ENCODE measurements around the gene GNB1.
A peak's percentile ranks its signal among the peaks of the same experiment; 100 is the strongest.

The GNB1 gene

DNA sequence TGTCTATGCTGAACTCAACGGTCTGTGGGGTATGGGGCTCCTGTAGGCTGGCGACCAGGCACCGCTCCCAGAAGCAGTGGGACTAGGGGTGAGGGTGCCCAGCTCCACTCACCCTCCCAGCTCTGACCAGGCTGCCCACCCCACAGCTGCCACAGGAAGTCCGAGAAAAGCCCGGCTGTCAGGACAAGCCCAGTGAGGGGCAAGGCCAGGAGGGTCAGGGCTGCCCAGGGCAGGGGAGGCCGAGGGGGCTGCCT lies 31.7 kb upstream of the GNB1 start:
- DNase-seq = no peak

DNA sequence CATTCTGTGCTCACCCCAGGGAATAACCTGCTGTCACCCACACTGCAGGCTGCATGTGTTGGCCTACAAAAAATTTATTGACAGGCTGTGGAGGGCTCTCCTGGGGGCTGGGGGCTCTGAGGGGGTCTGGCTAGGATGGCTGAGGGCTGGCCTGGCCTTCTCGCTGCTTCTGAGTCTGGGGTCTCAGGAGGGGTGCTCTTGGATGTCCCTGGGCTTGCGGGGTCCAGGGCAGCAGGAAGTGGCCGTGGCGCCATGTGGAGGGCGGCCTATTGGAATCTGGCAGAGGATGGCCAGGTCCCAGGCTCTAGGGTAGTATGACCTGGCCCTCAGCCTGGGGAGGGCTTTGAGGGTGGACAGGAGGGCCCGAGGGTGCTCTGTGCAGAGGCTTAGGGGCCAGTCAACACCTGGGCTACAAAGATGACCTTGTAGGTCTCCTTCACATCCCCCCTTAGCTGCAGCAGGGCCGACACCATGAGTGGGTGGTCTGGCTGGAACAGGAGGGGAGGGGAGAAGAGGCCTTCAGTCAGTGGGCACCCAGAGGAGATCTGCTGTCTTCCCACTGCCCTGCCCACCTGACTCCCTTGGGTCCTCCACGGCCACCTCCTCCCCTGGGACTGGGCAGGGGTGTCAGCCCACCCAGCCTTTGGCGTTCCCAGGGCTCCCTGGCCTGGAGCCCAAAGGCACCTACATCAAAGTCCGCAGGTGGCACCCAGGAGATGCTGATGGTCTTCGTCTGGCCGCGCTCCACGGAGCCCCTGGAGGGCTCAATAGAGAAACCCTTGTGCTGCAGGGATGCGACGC lies 31.2 kb upstream of the GNB1 start:
- DNase-seq = no peak

DNA sequence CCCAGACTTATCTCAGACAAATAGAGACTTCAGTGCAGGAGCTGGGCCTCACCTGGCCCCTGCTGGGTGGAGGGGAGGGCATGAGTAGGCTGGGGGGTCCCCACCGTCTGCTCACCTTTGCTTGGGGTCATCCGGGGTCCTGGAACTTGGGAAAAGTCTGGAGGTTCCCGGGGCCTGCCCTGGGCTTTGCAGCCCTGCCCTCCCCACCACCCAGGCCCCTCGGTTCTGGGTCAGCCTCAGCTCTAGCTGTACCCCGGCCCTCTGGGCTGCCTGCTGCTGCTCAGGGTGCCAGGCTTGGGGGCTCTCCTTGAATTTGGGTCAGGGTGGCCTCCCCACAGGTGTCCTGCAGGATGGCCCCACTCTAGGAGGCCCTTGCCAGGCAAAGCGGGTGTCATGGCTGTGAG lies 30.6 kb upstream of the GNB1 start:
- DNase-seq = no peak

DNA sequence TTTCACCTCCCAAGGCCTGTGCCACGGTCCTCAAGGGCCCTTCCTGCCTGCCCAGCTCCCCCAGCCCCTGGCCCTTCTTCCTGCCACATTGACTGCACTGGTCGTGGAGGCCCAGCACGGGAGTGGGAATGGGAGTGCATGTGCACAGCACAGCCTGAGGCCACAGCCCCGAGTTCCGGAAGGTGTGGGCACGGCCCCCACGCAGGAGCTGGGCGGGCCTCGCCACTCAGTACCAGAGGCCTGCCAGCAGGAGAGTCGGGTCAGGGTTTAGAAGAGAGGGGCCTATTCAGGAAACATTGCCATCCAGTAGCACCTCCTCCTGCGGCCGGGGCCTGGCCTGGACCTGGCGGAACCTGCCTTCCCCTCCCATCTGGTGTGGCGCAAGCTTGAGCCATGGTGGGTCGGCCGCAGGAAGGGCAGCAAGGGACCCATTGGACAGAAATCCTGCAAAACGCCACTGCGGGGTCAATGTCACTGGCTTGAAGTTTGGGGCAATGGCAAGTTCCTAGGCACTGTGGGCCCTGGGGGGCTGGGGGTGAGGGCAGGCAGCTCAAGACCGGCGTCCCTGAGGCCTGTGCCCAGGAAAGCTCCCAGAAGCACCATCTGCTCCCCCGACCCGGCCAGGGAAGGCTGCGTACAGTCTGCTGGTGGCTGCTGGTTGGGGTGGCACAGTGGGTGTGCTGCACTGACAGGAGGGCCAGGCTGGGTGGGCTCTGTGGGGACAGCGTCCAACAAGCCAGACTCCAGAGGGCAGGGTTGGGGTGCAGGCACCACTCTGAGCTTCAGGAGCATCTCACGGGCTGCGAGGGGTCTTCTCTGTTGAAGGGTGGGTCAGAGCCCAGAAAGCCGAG lies 29.9 kb upstream of the GNB1 start:
- no peak for DNase-seq

DNA sequence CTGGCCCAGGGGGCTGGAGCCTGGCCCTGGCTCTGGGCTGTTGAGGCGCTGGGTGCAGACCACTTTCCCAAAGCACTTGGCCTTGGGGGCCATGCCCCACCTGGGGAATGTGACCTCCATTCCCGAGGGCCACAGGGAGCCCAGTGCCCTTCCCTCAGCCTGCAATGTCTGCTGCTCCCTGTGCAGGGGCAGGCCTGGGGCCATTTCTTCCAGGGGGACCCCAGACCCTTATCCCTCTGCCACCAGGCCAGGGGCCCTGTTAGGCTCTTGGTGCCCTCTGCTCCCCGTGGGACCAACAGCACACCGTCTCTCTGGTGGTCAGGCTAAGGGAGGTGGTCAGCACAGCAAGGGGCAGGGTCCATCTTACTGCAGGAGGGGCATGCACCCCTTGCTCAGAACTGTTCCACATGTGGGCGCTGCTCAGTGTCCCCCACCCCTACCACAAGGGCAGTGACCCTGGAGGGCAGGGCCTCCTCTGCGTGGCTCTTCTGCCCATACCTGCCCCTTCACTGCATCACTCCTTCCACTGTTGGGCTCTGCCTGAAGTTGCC lies 29.2 kb upstream of the GNB1 start:
- DNase-seq = no peak

DNA sequence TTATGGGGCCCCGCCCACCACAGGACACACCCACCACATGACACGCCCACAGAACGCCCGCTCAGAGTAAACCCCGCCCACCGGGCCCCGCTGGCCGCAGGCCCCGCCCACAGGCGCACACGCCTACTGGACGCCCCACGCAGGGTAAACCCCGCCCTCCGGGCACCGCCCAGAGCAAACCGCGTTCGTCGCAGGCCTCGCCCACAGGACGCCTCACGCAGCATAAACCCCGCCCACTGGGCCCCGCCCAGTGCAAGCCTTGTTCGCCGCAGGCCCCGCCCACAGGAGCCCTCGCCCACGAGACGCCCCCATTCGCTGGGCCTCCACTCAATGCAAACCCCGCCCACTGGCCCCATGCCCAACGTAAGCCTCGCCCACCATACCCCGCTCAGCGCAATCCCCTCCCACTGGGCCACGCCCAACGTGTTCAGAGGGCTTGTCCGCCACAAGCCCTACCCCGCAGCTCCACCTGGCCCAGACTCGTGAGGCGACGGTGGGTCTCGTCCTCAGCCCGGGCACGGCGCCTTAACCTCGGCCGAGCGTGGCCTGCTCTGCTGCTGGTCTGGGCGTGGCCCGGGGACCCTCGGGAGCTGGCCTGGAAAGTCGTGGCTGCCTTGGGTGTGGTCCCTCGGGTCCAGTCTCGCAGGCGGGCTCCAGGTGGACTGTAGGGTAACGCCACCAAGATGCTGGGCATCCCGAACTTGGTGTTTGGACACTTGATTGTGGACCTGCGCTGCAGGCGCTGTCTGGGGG lies 28.6 kb upstream of the GNB1 start:
- peak; percentile 100 for DNase-seq

DNA sequence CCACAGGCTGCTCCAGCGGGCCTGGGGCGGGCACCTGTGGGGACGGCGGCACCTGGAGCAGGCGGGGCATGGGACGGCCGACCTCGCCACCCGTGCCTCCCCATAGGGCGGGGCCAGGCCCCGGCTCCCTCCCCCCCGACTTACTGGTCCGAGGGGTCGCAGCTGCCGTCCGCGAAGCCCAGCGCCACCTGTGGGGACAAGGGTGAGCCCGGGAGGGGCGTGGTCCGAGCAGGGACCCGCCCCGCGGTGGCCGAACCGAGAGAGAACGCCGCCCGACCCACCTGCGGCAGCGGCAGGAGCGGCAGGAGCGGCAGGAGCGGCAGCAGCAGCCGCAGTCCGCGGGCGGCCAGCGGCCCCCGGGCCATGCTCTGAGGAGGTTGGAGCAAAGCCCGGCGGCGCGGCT lies 28.0 kb upstream of the GNB1 start, which contains the start of gene TMEM52:
Gene TMEM52 (minus strand): TSS at position 379 of the 403 bp plus-strand sequence. CDS start 14 bp downstream, at position 365.
- DNase-seq = no peak

DNA sequence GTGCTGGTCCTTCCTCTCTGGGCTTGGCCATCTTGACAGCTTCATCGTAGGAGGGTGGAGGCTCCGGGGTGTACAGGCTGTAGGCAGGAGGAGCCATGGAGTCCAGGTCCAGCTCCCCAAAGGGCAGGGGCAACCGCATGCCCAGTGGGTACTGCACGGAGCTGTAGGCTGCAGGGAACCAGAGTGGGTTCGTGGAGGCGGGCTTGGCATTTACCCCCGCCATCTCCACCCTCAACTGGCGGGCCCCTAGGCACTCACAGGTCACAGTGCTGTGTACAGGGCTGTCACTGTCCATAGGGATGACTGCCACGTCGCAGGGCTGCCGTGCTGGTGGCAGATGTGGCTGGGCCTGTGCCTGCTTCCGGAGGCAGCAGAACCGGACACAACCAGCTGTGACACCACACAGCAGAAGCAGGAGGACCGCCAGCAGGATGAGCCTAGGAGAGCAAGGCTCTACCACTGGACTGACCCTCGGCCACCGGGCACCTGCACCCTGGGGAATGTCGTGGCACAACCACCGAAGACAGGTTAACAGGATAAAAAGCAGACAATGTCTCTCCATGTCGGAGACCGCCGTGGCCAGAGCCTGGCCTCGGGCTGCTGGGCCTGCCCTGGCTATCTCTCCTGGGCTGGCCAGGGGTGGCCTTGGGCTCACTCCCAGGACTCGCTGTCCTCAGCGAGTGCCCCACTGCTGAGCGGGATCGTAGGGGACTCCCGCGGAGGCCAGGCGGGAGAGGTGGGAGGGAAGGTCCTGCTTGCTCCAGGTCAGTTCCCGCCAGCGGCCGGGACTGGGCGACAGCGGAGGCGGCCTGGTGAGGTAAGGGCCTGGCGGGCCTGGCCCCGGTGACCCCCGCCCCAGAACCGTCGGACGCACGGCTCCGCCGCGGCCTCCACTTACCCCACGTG lies 27.4 kb upstream of the GNB1 start:
- no peak for DNase-seq

DNA sequence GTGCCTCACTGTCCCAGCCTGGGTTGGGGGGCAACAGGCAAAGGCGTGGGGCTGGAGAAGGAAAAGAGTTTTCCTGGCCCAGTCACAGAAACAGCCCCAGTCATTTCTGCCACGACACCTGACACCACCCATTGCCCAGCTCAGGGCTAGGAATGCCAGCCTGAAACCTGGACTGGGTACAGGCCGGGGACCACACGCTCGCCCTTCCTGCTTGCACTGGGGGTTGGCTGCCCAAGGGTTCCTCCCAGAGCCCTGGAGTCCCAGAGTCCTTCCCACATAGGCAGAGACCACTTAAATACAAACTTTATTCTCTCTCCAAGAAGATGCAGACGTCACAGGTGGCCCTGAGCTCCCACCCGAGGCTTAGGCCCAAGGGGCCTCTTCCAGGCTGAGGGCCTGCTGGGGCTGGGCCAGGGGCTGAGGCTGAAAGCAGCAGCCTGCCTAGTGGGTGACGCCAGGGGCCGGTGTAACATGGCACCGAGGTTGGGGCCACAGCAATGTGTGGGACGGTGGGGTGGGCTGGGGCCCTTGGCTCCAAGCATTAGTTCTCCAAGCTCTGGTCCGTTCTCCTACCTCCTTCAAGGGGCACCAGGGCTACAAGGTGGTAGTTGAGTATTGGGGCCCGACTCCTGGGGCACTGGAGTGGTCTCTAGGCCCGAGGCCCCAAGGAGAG lies 26.6 kb upstream of the GNB1 start:
- DNase-seq = no peak

DNA sequence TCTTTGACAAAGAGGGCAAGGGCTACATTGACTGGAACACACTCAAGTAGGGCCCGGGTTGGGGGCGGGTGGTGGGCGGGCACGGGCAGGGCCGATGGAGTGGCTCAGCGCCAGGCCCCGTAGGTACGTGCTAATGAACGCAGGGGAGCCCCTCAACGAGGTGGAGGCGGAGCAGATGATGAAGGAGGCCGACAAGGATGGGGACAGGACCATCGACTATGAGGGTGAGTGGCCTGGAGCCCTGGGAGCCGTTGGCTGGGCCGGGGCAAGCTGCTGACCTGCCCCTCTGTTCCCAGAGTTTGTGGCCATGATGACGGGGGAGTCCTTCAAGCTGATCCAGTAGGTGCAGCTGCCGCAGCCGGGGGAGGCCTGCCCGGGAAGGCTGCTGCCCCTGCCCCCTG lies 26.0 kb upstream of the GNB1 start:
- DNase-seq = no peak

DNA sequence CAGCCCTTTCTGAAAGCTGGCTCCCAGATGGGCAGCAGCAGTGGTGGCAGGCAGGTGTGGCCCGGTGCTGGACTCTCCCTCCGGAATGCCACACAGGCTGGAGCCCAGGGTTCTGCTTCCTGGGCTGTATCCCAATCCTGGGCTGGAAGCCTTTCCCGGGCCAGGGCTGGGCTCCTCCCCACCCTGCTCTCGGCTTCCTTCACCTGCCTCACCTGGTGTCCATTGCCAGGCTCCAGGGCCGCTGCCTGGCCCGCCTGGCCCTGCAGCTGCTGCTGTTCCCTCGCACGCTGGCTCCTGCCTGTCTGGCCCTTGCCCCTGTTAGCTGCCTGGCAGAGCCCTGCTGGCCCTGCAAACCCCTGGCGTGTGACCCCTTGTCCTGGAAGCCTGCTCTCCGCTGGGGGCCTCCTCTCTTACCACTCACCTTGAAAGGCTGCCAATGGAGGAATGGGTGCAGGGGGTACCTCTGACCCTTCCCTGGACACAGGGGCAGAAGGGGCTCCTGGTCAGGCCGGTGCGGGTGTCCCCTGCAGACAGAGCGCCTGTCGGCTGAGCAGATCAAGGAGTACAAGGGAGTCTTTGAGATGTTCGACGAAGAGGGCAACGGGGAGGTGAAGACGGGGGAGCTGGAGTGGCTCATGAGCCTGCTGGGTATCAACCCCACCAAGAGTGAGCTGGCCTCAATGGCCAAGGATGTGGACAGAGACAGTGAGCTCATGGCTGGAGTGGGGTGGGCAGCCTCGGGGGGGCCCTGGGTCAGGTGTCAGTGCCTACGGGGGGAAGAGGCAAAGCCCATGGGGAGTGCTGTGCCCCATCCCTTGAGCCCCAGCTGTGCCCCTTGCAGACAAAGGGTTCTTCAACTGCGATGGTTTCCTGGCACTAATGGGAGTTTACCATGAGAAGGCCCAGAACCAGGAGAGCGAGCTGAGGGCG lies 25.3 kb upstream of the GNB1 start:
- DNase-seq = no peak

DNA sequence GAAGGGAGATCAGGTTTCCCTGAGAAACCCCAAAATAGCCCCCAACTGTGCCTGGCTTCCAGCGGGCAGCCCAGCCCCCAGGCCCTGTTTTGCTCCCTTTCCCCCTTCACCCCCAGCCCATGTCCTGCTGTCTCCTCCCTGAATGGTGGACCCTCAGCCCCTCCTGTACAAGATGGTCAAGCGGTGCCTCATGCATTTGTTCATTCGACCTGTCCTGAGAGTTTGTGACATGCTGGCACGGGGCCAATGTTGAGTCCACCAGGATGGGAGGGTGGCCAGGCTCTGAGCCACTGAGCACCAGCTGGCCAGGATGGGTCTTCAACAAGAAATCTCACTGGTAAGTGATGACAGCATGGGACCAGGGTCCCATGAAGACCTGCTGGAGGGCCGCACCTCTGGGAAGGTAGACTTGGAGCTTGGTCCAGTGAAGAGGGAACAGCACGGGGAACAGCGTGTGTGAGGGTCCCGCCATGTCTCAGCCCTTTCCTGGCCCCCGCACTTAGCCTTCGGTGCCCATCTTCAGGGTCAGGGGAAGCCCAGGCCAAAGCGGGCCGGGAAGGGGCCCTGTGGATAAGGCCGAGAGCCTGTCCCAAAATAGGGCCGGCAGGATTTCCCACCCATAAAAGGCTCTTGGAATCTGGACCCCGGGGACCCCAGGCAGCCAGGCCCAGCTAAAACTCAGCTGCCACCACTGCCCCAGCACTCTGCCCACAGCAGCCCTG lies 24.2 kb upstream of the GNB1 start, which contains the start of gene CALML6:
Gene CALML6 (plus strand): TSS at position 290 of the 722 bp plus-strand sequence. CDS start 21 bp downstream, at position 311.
- DNase-seq = no peak

DNA sequence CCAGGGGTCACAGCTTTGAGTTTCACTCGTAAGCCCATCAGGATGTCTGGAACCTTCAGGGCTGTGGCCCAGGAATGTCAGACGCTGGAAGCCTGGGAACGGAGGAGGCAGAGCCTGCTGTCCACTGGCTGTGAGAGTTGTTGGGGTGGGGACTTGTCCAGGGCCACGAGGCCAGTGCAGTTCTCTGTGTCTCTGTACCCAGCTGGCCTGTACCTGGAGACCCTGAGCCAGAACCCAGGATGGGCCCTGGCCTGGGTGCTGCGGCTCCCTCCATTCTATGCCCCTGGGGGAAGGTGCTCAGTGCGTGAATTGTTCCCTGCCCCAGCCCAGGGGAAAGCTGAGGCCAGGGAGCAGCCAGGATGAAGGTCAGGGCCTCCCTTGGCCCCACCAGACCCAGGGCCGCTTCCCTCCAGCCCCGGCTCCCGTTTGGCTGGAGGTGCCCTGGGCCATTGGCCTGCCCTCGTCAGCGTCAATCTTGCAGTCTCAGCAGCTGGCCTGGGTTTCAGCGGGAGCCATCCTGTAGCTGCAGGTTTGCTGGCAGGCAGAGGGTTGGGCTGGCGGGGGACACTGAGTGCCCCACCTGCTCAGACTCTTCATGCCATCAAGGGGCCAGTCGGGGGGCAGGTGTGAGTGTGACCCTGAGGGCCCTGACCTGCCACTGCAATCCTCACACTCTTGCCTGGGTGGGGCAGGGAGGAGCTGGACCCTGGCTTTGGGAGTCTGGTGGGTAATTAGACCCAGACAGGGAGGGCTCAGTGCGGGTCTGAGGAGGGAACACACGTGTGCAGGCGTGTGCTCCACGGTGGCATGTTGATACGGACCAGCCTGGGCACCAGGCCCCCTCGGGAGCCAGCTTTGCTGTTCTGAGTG lies 23.4 kb upstream of the GNB1 start:
- DNase-seq = no peak

DNA sequence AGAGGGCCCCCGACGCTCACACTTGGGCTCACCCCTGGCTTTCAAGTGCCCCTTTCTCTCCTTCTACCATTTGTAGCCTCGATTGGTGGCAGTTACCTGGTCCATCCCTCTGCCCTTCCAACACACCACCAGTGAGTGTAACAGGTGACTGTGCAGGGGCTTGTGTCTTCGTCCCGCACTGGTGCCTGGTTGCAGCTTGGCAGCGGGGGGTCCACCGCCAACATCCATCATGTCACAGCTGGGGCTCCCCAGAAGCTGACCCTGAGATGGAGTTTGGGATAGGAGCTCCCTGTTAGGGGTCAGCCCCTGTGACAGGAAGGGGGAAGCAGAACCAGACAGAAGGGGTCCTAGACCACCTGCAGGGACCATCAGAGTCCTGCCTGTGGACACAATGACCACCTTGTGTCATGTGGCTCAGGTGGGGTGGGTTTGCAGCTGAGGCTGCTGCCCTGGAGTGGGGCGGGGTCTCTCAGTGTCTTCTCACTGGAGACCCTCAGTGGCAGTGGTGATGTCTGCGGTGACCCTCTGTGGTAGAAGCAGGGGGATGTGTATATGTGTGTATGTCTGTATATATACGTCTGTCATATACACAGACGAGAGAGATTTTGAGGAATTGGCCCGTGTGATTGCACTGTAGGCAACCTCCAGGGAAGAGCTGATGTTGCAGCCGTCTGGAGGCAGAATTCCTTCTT lies 20.6 kb upstream of the GNB1 start:
- no peak for DNase-seq

DNA sequence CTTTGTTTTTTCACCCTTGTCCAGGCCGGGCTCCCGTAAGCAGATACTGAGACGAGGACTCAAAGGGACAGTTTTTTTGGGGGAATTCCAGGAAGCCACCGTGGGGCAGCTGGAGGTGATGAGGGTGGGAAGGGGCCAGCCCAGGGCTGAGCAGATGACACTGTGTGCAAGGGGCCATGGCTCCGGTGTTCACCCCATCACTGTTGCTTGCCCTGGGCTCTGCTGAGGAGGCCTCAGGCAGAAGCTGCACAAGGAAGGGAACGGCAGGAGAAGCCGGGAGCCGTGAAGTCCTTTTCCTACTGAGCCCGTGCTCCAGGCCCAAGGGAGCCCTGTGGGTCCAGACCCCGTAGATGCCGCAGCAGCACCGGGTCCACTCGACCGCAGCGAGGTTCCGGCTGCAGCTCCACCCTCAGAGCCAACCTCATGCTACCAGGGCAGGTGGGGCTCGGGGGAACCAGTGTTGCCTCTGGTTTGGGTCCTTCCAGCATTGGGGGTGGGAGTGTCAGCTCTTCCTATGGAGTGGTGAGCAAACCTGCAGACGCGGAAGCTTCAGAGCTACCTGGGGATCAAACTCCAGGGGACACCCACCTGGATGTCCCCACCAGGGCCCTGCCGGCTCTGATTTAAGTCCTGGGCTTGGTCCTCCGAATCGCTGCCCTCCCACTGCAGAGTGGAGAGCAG lies 19.9 kb upstream of the GNB1 start:
- DNase-seq = no peak

DNA sequence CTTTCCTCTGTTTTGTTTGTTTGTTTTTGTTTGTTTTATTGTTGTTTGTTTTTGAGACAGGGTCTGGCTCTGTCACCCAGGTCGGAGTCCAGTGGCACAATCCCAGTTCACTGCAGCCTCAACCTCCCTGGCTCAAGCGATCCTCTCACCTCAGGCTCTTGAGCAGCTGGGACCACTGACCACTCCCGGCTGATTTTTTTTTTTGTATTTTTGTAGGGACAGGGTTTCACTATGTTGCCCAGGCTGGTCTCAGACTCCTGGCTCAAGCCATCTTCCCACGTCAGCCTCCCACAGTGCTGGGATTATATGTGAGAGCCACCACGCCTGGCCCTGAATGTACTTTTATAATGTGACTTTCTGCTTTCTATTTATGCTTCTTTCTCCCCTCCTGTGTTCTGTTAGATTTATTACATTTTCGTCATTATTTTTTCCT lies 19.2 kb upstream of the GNB1 start:
- no peak for DNase-seq

DNA sequence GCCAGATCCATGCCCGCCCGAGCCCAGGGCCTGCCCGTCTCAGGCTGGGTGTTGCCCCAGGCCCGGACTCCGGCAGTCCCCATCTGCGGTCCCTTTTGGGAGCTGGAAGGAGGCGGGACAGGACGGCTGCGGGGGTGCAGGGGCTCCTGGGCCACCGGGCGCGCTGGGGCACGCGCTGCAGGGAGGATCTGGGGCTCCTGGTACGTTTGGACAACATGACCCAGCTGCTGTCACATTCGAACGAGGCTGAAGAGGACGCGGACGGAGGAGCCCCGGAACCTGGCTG lies 17.6 kb upstream of the GNB1 start:
- no peak for DNase-seq

All from activated CD4-positive, alpha-beta T cell treated with anti-CD3 and anti-CD28 coated beads, Interleukin-2, Interleukin-6, amounts not matched to agents 100 ng/mL and 50 ng/mL, durations not matched to agents 16 hours and 8 hours (primary cell).